Iris pigment epithelial cell (primary cell): ENCODE data around the gene RPAP3.
A peak's percentile ranks its signal among the peaks of the same experiment; 100 is the strongest.
"Not testable (repeated sequence)": the region's sequence is repeated elsewhere in the genome, so short reads cannot be mapped to it uniquely, and the experiment has no call there.

Experiments
- DNase-seq: peaks from one replicate; pipeline ENCODE4 v3.0.0-alpha.2; 2011; ENCODE audit warnings: low read depth

Gene RPAP3

GRCh38 chr12:47667935-47668334 is 37.9 kb downstream of the RPAP3 start:
- DNase-seq = not testable (repeated sequence)

- peak; percentile 9 for DNase-seq
Measured at GRCh38 chr12:47652521-47653234, 53.2 kb downstream of the RPAP3 start.

GRCh38 chr12:47651368-47652254 is 54.2 kb downstream of the RPAP3 start:
- peak; percentile 77 for DNase-seq

- peak; percentile 22 for DNase-seq
Measured at GRCh38 chr12:47650469-47650868, 55.4 kb downstream of the RPAP3 start.

- no peak for DNase-seq
Measured at GRCh38 chr12:47649381-47649780, 56.4 kb downstream of the RPAP3 start.

- DNase-seq = no peak
Measured at GRCh38 chr12:47648056-47648579, 57.7 kb downstream of the RPAP3 start.

GRCh38 chr12:47642310-47642709 is 63.5 kb downstream of the RPAP3 start:
- not testable (repeated sequence) for DNase-seq

GRCh38 chr12:47636908-47637780 is 68.7 kb downstream of the RPAP3 start:
- peak; percentile 40 for DNase-seq

GRCh38 chr12:47635770-47636169 is 70.1 kb downstream of the RPAP3 start:
- not testable (repeated sequence) for DNase-seq

GRCh38 chr12:47634127-47634526 is 71.7 kb downstream of the RPAP3 start:
- DNase-seq = no peak

- DNase-seq = no peak
Measured at GRCh38 chr12:47621960-47622359, 83.9 kb downstream of the RPAP3 start.

- DNase-seq = no peak
Measured at GRCh38 chr12:47617476-47617875, 88.4 kb downstream of the RPAP3 start.

- peak; percentile 9 for DNase-seq
Measured at GRCh38 chr12:47616440-47616839, 89.4 kb downstream of the RPAP3 start.

- DNase-seq = no peak
Measured at GRCh38 chr12:47615711-47616110, 90.1 kb downstream of the RPAP3 start.

GRCh38 chr12:47614521-47614920 is 91.3 kb downstream of the RPAP3 start:
- no peak for DNase-seq

- DNase-seq = no peak
Measured at GRCh38 chr12:47612953-47613352, 92.9 kb downstream of the RPAP3 start.

GRCh38 chr12:47611906-47612305 is 93.9 kb downstream of the RPAP3 start:
- no peak for DNase-seq
